Middle frontal gyrus (tissue), 1 donor: ENCODE measurements around the gene POU2F1.

Experiments used
- DNase-seq: peaks from one replicate; pipeline ENCODE4 v3.0.0-alpha.2; 2015; ENCODE audit warnings: low spot score; ENCODE audit errors: extremely low spot score

Gene POU2F1

GRCh38 chr1:167439301-167439988 lies 218.8 kb downstream of the POU2F1 start:
- no peak for DNase-seq

- no peak for DNase-seq
Measured at GRCh38 chr1:167440345-167440744, 219.7 kb downstream of the POU2F1 start.

DNA sequence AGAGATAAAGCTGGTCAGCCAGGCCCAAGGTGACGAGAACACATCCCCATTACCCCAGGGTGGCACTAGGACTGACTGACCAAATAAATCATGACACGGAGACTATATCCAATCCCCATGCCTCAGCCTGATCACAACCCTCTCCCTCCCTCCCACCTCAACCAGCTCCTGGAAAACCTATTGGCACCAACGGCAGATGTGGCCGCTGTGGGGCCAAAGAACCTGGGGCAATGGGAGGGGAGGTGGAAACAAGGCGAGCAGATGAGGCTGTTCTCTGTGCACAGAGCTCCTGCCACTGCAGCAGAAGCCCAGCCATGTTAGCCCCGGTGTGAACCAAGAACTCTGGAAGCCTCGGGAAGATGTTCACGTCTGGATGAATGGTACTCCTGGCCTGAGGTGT lies 220.1 kb downstream of the POU2F1 start:
- DNase-seq: no peak

DNA sequence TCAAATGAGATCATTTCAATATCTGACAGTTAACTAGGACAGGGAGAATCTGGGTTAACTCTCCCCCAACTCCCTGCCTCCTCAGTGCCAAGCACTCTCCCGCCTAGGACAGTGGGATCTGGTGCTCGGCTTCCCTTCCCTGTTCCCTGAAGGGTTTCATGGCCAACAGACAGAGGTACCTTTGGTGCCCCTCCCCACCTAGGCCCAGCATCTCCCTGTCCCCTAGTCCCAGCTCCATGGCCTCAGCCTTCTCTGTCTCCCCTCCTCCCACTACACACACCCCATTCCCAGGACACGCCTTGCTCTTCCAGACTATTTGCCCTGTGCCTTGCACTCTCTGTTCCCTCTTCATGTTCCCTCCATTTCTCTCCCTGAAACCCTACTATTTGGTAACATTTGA lies 220.5 kb downstream of the POU2F1 start:
- no peak for DNase-seq

DNA sequence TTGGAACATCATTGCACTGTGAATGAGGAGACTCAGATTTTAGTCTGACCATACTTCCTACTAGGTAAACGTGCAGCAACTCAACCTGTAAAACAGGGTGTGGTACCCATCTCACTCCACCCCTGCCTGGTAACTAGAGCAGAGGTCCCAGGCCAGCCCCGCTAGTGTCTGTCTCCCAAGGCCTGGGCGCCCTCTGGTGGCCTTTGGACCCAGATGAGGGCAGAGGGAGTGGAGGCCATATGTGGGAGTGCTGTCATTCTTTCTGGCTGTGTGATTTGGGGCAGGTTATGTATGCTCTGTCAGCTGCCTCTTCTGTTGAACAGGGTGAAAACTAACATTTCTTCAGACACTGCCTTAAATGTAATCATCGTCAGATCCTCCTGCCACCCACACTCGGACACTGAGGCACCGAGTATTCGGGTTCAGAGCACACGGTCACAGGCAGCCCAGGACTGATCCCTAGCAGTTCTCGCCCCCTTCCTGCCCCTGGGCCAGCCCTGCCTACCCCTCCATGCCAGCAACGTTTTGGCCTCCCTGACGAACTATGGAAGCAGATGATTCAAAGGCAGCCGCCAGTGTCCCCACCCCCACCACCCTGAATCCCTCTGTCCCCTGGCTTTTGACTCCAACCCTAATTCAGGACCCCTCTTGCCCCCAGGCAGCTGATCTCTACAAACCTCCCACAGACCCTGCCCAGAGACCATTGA lies 221.6 kb downstream of the POU2F1 start:
- peak; percentile 40 for DNase-seq

- no peak for DNase-seq
Measured at GRCh38 chr1:167442854-167443565, 222.3 kb downstream of the POU2F1 start.

DNA sequence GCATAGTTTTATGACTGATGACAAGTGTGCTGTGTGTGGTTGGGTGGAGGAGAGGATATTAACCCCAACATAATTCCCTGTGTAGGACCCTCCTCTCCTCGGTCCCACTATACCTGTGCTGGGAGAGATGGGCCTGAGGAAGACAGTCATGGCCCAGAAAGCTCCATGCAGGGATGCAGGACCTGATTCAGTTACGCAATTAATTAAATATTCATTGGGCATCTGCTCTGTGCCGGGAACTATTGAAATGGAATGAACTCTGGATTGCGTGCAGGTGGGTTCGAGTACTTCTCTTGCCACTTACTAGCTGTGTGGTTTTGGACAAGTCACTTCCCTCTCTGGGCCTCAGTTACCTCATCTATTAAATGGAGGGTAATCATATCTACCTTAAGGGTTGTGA lies 223.1 kb downstream of the POU2F1 start:
- DNase-seq: no peak

DNA sequence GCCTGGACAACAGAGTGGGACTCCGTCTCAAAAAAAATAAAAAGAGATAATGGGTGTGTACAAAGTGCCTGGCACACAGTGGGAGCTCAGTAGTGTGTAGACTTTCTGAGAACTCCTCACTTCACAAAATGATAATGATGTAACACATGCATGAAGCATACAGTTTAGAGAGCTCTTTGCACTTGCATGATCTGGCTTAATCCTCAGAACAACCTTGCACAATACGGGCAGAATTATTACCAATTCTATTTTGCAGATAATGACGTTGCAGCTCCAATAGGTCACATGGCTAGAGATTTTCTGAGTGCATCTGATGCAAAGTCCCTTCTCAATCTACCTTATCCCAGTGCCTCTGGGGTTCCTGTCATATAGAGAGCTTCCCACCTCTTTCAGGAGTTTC lies 226.3 kb downstream of the POU2F1 start:
- no peak for DNase-seq

DNA sequence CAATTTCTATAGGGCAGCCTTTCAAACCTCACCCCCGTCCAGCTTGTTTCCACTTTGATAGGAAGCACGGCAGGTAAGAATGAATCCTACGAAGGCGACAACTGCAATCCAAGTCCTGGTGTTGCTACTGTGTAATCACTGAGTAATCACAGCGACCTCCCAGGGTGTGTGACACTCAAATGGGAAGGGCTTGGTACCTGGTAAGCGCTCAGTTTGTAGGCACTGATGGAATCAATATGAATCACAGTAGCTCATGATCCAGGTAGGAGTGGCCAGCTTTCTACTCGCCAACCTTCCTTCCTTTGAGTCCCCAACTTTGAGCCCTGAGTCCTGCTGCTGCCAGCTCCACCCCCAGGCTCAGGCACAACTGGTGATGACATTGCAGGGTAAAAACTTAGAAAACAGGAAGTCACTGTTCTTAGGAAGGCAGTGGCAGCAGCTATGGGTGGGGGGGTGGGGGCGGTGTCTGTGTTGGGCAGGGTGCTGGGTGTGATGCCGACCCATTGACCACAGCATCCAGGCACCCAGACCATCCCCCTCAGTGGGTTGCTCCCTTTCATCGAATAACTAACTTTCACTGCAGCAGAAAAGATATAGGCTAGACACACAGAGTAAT lies 226.9 kb downstream of the POU2F1 start:
- DNase-seq: no peak

- no peak for DNase-seq
Measured at GRCh38 chr1:167450843-167451242, 230.2 kb downstream of the POU2F1 start.

GRCh38 chr1:167452483-167452882 lies 231.8 kb downstream of the POU2F1 start:
- DNase-seq: no peak

GRCh38 chr1:167453123-167453522 lies 232.4 kb downstream of the POU2F1 start:
- DNase-seq: no peak

GRCh38 chr1:167454304-167454893 lies 233.7 kb downstream of the POU2F1 start:
- no peak for DNase-seq

DNA sequence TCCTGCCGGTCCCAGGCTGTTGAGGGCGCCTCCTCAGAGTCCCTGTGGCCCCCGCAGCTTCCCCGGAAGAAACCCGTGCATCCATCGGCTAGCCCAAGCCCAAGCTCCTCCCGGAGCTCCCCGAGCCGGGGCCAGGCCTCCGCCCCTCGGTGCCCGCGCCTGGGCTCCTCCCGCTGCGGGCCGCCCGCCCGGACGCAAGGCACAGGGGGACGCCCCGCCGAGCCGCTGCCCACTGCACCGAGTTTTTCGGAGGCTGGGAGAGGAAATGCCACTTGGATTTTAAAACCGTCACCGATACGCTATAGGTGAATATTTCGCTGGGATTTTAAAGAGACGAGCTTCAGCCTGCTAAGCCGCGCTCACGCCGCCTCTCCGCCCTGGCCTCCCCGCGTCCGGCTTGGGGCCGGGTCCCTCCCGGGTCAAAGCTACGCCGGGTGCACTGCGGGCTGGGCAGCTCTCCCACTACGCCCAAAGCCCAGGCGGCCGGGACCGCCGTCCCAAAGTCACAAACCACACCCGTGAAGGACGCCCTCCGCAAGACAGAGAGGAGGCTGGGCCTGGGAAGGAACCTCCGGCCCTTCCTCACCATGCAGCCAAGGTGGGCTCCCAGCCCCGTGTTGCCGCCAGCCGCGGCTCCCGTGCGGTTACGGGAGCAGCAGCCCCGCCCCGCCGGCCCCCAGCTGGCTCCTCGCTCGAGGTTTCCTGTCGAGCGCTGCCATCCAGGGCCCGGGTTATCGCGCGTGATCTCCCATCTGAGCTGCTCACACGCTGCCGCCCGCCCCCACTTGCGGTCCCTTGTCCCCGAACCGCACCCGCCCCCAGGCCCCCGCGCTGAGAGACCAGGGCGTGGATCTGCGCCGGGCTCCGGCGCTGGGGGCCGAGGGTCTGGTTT lies 234.5 kb downstream of the POU2F1 start:
- no peak for DNase-seq

GRCh38 chr1:167455786-167456446 lies 235.2 kb downstream of the POU2F1 start:
- no peak for DNase-seq

- no peak for DNase-seq
Measured at GRCh38 chr1:167456524-167456923, 235.8 kb downstream of the POU2F1 start.

GRCh38 chr1:167456926-167457325 lies 236.2 kb downstream of the POU2F1 start:
- no peak for DNase-seq

DNA sequence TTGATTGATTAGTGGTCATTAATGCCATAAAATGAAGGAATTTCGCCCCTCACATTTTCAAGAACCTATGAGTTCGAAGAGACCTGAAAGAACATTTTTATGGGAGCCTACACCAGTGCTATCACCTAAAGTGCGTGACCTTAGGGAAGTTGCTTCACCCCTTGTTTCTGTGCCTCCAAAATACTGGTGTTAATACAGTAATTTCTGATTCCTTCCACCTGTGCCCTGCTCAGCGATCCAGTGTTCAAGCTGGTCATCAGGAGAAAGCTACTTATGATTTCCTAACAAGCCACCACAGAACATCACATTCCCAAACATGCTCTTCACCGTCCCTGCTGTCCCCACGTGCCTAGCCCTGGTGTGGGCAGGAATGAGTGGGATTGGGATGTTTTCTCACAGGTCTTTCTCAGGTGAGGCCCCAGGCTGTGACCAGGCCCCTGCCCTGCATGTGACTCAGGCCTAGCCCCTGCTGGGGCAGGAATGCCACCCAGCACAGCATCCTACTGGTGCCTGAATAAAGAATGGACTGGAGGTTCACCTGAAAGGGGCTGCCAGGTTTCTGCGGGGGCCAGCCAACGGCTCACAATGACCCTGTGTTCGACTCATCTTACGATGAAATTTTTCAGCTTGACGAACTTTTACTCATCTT lies 237.4 kb downstream of the POU2F1 start:
- DNase-seq: no peak

DNA sequence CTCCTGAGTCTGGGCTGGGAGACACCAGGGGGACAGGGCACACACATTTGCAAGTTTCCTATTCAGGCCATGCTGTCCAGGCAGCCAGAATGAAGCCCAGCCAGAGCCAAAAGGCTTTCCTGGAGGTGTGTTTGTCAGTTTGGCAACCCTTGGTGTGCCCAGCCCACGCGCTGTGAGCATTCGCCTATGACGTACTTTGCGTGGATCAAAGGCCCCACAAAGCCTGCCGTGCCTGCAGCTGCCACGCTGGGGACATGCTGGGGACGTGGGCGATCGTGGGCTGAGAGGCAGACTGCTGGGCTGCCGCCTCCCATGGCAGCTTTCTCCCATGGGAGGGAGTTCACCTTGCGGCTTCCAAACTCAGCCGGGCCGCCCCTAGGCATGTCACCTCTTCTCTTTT lies 240.2 kb downstream of the POU2F1 start:
- peak; percentile 25 for DNase-seq

DNA sequence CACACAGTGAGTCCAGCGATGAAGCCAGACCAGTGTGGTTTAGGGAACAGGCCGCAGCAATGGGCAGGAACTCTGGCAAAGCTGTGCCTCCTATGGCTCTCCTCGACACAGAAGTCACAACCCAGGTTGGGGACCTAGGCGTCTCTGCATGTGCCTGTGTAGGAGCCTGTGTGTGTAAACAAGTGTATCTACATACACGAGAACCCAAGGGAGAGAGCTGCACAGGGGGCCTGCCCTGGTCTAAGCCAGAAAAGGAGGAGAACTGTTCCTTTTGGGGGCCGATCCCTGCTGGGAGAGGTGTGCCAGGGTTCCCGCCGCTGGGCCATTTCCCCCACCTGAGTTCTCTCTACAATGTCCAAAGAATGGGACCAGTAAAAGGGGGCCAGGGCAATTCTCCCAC lies 241.7 kb downstream of the POU2F1 start:
- no peak for DNase-seq
